Measurements from ENCODE around the gene CCDC13. TPM values are rescaled to one million over a fixed set of nuclear protein-coding genes. Genes with fewer than 3 reads are reported as not detected.

The CCDC13 gene
- total RNA-seq, 4 donors from 2014 or later, result 0.27 to 33.3 (median 13.6) TPM

GRCh38 chr3:42745776-42746454 is 27.1 kb downstream of the CCDC13 start:
- H3K9me3 ChIP-seq, result no peaks in the 10 kb centered on the region
- H3K4me3 ChIP-seq, result no peak overlapping the region
- DNase-seq, result no peak
- TF ChIP-seq POLR2AphosphoS5 (IDR thresholded peaks at IDR 0.05) (no peak), EP300 (IDR thresholded peaks at IDR 0.05; ENCODE audit: low read depth) (no peak), POLR2A (IDR thresholded peaks at IDR 0.05) (no peak)
- TF ChIP-seq, protein P1, sequence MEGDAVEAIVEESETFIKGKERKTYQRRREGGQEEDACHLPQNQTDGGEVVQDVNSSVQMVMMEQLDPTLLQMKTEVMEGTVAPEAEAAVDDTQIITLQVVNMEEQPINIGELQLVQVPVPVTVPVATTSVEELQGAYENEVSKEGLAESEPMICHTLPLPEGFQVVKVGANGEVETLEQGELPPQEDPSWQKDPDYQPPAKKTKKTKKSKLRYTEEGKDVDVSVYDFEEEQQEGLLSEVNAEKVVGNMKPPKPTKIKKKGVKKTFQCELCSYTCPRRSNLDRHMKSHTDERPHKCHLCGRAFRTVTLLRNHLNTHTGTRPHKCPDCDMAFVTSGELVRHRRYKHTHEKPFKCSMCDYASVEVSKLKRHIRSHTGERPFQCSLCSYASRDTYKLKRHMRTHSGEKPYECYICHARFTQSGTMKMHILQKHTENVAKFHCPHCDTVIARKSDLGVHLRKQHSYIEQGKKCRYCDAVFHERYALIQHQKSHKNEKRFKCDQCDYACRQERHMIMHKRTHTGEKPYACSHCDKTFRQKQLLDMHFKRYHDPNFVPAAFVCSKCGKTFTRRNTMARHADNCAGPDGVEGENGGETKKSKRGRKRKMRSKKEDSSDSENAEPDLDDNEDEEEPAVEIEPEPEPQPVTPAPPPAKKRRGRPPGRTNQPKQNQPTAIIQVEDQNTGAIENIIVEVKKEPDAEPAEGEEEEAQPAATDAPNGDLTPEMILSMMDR (IDR thresholded peaks at IDR 0.05), result no peak
- no peaks in the 10 kb centered on the region for H3K27me3 ChIP-seq
- WGBS, 2 donors (ENCODE audit: low coverage in 1 of 2), result 72 to 75% methylated on average over 4 to 7 of the region's 8 CpGs
- in situ Hi-C loops (cut with MboI; ENCODE audit: low pct_ligation_motif_present in 1 of 4, low pct_unique_long_range_greater_than_20kb in 1 of 4, low sequenced_read_pairs in 3 of 4), result loop anchor here in 2 of 4 donors (10.0 kb wide), 2 partner anchors 91 to 171 kb away; partner anchors contain the start of gene ZBTB47 (in 2 of the 2)
- intact Hi-C loops (cut with DNase I; ENCODE audit: low total_unique reads), result loop anchor here (5.0 to 10.0 kb wide), 2 partner anchors 94 to 161 kb away; partner anchors contain the start of genes SEC22C and ZBTB47
- peaks cover 6 to 26% (median 19%) of the 10 kb centered on the region in 4 donors for H3K4me1 ChIP-seq
- H3K27ac ChIP-seq, result peak overlapping the region; percentile 64 to 88 (median 73)
- H3K36me3 ChIP-seq, result no peaks in the 10 kb centered on the region

- Histone ChIP-seq H3K4me1 (peaks cover 6 to 26% (median 19%) of the 10 kb centered on the region in 4 donors), H3K4me3 (no peak overlapping the region), H3K36me3 (no peaks in the 10 kb centered on the region), H3K27me3 (no peaks in the 10 kb centered on the region), H3K27ac (peak overlapping the region; percentile 64 to 88 (median 73)), H3K9me3 (no peaks in the 10 kb centered on the region)
- 41 to 50% methylated on average over 3 of the region's 3 CpGs for WGBS, 2 donors (ENCODE audit: low coverage in 1 of 2)
- TF ChIP-seq POLR2AphosphoS5 (IDR thresholded peaks at IDR 0.05) (peak in 1 of 3 donors; percentile 19), POLR2A (IDR thresholded peaks at IDR 0.05) (no peak), EP300 (IDR thresholded peaks at IDR 0.05; ENCODE audit: low read depth) (no peak)
- TF ChIP-seq, protein P1 (IDR thresholded peaks at IDR 0.05), result no peak
- DNase-seq, result no peak
- intact Hi-C loops (cut with DNase I; ENCODE audit: low total_unique reads) (loop anchor here (5.0 to 10.0 kb wide), 2 partner anchors 93 to 161 kb away; partner anchors contain the start of genes SEC22C and ZBTB47), in situ Hi-C loops (cut with MboI; ENCODE audit: low pct_ligation_motif_present in 1 of 4, low pct_unique_long_range_greater_than_20kb in 1 of 4, low sequenced_read_pairs in 3 of 4) (loop anchor here in 2 of 4 donors (10.0 kb wide), 2 partner anchors 91 to 171 kb away; partner anchors contain the start of gene ZBTB47 (in 2 of the 2))
These were observed 27.7 kb downstream of the CCDC13 start for GRCh38 chr3:42745291-42745745.

DNA sequence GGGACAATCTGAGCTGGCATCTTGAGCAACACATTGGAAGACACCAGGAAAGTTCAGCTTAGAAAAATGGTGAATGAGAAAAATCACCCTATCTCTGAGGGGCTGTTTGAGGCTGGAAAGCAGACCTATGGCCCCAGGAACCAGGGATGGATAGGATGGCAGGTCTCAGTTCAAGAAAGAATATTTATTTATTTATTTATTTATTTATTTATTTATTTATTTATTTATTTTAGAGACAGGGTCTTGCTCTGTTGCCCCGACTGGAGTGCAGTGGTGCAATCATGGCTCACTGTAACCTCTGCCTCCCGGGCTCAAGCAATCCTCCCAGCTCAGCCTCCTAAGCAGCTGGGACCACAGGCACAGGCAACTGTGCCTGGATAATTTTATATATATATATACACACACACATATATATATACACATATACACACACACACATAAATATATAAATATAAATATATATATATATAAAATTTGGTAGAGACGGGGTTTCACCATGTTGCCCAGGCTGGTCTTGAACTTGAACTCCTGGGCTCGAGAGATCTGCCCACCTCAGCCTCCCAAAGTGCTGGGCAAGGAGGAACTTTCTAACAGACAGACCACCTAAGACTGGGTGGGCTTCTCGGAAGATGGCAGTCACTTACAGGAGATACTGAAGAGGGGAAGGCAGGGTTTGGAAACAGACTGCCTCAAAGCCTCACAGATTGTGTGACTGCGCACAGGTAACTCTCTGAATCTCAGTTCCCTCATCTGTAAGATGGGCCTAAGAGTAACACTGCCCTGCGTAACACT is 29.7 kb downstream of the CCDC13 start:
- 91 to 94% methylated on average over 4 to 7 of the region's 7 CpGs for WGBS, 2 donors (ENCODE audit: low coverage in 1 of 2)
- intact Hi-C loops (cut with DNase I; ENCODE audit: low total_unique reads) (loop anchor here (10.0 kb wide), 1 partner anchor 159 kb away; the partner anchor contains the start of gene SEC22C), in situ Hi-C loops (cut with MboI; ENCODE audit: low pct_ligation_motif_present in 1 of 4, low pct_unique_long_range_greater_than_20kb in 1 of 4, low sequenced_read_pairs in 3 of 4) (loop anchor here in 2 of 4 donors (10.0 kb wide), 2 partner anchors 89 to 169 kb away; partner anchors contain the start of gene ZBTB47 (in 2 of the 2))
- H3K4me1 ChIP-seq, result peaks cover 5 to 26% (median 10%) of the 10 kb centered on the region in 4 donors
- H3K36me3 ChIP-seq, result no peaks in the 10 kb centered on the region
- TF ChIP-seq, protein P1 (IDR thresholded peaks at IDR 0.05), result no peak
- TF ChIP-seq POLR2A (IDR thresholded peaks at IDR 0.05), result no peak
- no peak for TF ChIP-seq POLR2AphosphoS5 (IDR thresholded peaks at IDR 0.05)
- TF ChIP-seq EP300 (IDR thresholded peaks at IDR 0.05; ENCODE audit: low read depth), result no peak
- H3K4me3 ChIP-seq, result no peak overlapping the region
- no peak for DNase-seq
- H3K27ac ChIP-seq, result peak overlapping the region in 2 of 4 donors; percentile 44 to 55
- no peaks in the 10 kb centered on the region for H3K9me3 ChIP-seq
- H3K27me3 ChIP-seq, result no peaks in the 10 kb centered on the region
